ENCODE data around the gene NINJ1.

The NINJ1 gene

GRCh38 chr9:93093127-93093876 is 40.7 kb downstream of the NINJ1 start:
- no peak for DNase-seq (ENCODE audit: low read depth, low spot score)
- no peak overlapping the region for H3K4me3 ChIP-seq (ENCODE audit: low read length)

GRCh38 chr9:93092251-93092991 is 41.6 kb downstream of the NINJ1 start:
- no peak for DNase-seq (ENCODE audit: low read depth, low spot score)
- H3K4me3 ChIP-seq (ENCODE audit: low read length): no peak overlapping the region

- no peak overlapping the region for H3K4me3 ChIP-seq (ENCODE audit: low read length)
- DNase-seq (ENCODE audit: low read depth, low spot score): no peak
Observed at GRCh38 chr9:93091453-93092081, 42.5 kb downstream of the NINJ1 start.

GRCh38 chr9:93091056-93091452 is 43.0 kb downstream of the NINJ1 start:
- DNase-seq (ENCODE audit: low read depth, low spot score): no peak
- no peak overlapping the region for H3K4me3 ChIP-seq (ENCODE audit: low read length)

- no peak for DNase-seq (ENCODE audit: low read depth, low spot score)
- no peak overlapping the region for H3K4me3 ChIP-seq (ENCODE audit: low read length)
Observed at GRCh38 chr9:93090091-93090655, 43.9 kb downstream of the NINJ1 start.

- H3K4me3 ChIP-seq (ENCODE audit: low read length): no peak overlapping the region
- DNase-seq (ENCODE audit: low read depth, low spot score): no peak
Observed at GRCh38 chr9:93089481-93089991, 44.5 kb downstream of the NINJ1 start.

- H3K4me3 ChIP-seq (ENCODE audit: low read length): no peak overlapping the region
- DNase-seq (ENCODE audit: low read depth, low spot score): no peak
Observed at GRCh38 chr9:93089024-93089423, 45.0 kb downstream of the NINJ1 start.

- no peak for DNase-seq (ENCODE audit: low read depth, low spot score)
- no peak overlapping the region for H3K4me3 ChIP-seq (ENCODE audit: low read length)
Observed at GRCh38 chr9:93088656-93089015, 45.4 kb downstream of the NINJ1 start.

GRCh38 chr9:93087971-93088655 is 45.9 kb downstream of the NINJ1 start:
- H3K4me3 ChIP-seq (ENCODE audit: low read length): no peak overlapping the region

GRCh38 chr9:93086447-93087224 is 47.4 kb downstream of the NINJ1 start:
- H3K4me3 ChIP-seq (ENCODE audit: low read length): no peak overlapping the region
- no peak for DNase-seq (ENCODE audit: low read depth, low spot score)

More at GRCh38 chr9:93087971-93088655, 45.9 kb downstream of the NINJ1 start:
- DNase-seq (ENCODE audit: low read depth, low spot score): no peak

GRCh38 chr9:93085676-93086075 is 48.4 kb downstream of the NINJ1 start:
- no peak overlapping the region for H3K4me3 ChIP-seq (ENCODE audit: low read length)
- no peak for DNase-seq (ENCODE audit: low read depth, low spot score)

GRCh38 chr9:93084471-93084881 is 49.6 kb downstream of the NINJ1 start:
- H3K4me3 ChIP-seq (ENCODE audit: low read length): no peak overlapping the region
- no peak for DNase-seq (ENCODE audit: low read depth, low spot score)

GRCh38 chr9:93083592-93084470 is 50.2 kb downstream of the NINJ1 start:
- DNase-seq (ENCODE audit: low read depth, low spot score): no peak
- H3K4me3 ChIP-seq (ENCODE audit: low read length): no peak overlapping the region

GRCh38 chr9:93082841-93083411 is 51.1 kb downstream of the NINJ1 start:
- no peak overlapping the region for H3K4me3 ChIP-seq (ENCODE audit: low read length)
- DNase-seq (ENCODE audit: low read depth, low spot score): no peak

- no peak for DNase-seq (ENCODE audit: low read depth, low spot score)
- no peak overlapping the region for H3K4me3 ChIP-seq (ENCODE audit: low read length)
Observed at GRCh38 chr9:93081931-93082330, 52.1 kb downstream of the NINJ1 start.

- DNase-seq (ENCODE audit: low read depth, low spot score): no peak
- H3K4me3 ChIP-seq (ENCODE audit: low read length): no peak overlapping the region
Observed at GRCh38 chr9:93081081-93081529, 52.9 kb downstream of the NINJ1 start.

- no peak for DNase-seq (ENCODE audit: low read depth, low spot score)
Observed at GRCh38 chr9:93080406-93080805, 53.6 kb downstream of the NINJ1 start.

More at GRCh38 chr9:93080406-93080805, 53.6 kb downstream of the NINJ1 start:
- H3K4me3 ChIP-seq (ENCODE audit: low read length): no peak overlapping the region

Measured in Jurkat, Clone E6-1 (cell line).